ENCODE results near the gene MDC1. TPM values are rescaled to one million over a fixed set of nuclear protein-coding genes. Genes with fewer than 3 reads are reported as not detected.
A peak's percentile ranks its signal among the peaks of the same experiment; 100 is the strongest.

MDC1 gene
- total and polyA plus RNA-seq, 2 of the 13 experiments (the other 11 are each of a cell fraction or from before 2014, with no cell fraction given) = 8.4 to 14.0 TPM

- TF ChIP-seq GMEB2 (CRISPR knock-in tag; IDR thresholded peaks at IDR 0.05; ENCODE audit: low read depth) = peak; percentile 83
- TF ChIP-seq ZNF879 (CRISPR knock-in tag; IDR thresholded peaks at IDR 0.05) = no peak
- peak; percentile 97 for TF ChIP-seq YEATS4 (CRISPR knock-in tag; IDR thresholded peaks at IDR 0.05; ENCODE audit: borderline replicate concordance)
- TF ChIP-seq STAT6 (CRISPR knock-in tag; IDR thresholded peaks at IDR 0.05; ENCODE audit: borderline replicate concordance) = peak; percentile 99
- TF ChIP-seq ZSCAN30 (CRISPR knock-in tag; IDR thresholded peaks at IDR 0.05) = no peak
- TF ChIP-seq ZC3H13 (CRISPR knock-in tag; IDR thresholded peaks at IDR 0.05) = peak; percentile 96
- TF ChIP-seq TERF1 (CRISPR knock-in tag; IDR thresholded peaks at IDR 0.05) = 0 out of 2 replicates have a peak, but pooled peaks have one; percentile 12
- TF ChIP-seq RARA (CRISPR knock-in tag; IDR thresholded peaks at IDR 0.05) = peak; percentile 64
- TF ChIP-seq PREB (CRISPR knock-in tag; IDR thresholded peaks at IDR 0.05) = no peak; the same call in 1 of the 2 replicates
- TF ChIP-seq MED13 (CRISPR knock-in tag; IDR thresholded peaks at IDR 0.05) = no peak; the same call in 1 of the 2 replicates
- TF ChIP-seq GFI1 (CRISPR knock-in tag; IDR thresholded peaks at IDR 0.05; ENCODE audit: borderline replicate concordance) = peak; percentile 69
- peak; percentile 98 for TF ChIP-seq ZNF792 (CRISPR knock-in tag; IDR thresholded peaks at IDR 0.05)
- TF ChIP-seq PTBP1 (IDR thresholded peaks at IDR 0.05; ENCODE audit: low read depth, low read length, poor library complexity, severe bottlenecking) = no peak
- peak in 1 of 2 experiments; percentile 75; a peak in 2 of 4 replicates for TF ChIP-seq REST (IDR thresholded peaks at IDR 0.05; ENCODE audit: borderline replicate concordance in 1 of 2, low read depth in 1 of 2, low read length in 2 of 2)
- TF ChIP-seq TBP (CRISPR knock-in tag; IDR thresholded peaks at IDR 0.05) = peak; percentile 65; the same call in 1 of the 2 replicates
- no peak for TF ChIP-seq ZBTB42 (CRISPR knock-in tag; IDR thresholded peaks at IDR 0.05)
- TF ChIP-seq DMAP1 (CRISPR knock-in tag; IDR thresholded peaks at IDR 0.05) = peak; percentile 100
- TF ChIP-seq MBD4 (IDR thresholded peaks at IDR 0.05; ENCODE audit: borderline replicate concordance, low read length) = no peak
- TF ChIP-seq ZMYM4 (CRISPR knock-in tag; IDR thresholded peaks at IDR 0.05) = peak; percentile 99
- TF ChIP-seq RNF2 (conservative IDR thresholded peaks at IDR 0.05; ENCODE audit: low read depth) = 0 out of 2 replicates have a peak, but pooled peaks have one; percentile 19
Observed at GRCh38 chr6:30717129-30717844, at the start of gene MDC1 (continued).

Measured in HepG2 (cell line).